ENCODE data around the gene TTLL13. TPM values are rescaled to one million over a fixed set of nuclear protein-coding genes. Genes with fewer than 3 reads are reported as not detected.
"Not testable (repeated sequence)": the region's sequence is repeated elsewhere in the genome, so short reads cannot be mapped to it uniquely, and the experiment has no call there.

The TTLL13 gene
- total and polyA plus RNA-seq, 4 donors, result 0.28 to 0.51 (median 0.30) TPM

DNA sequence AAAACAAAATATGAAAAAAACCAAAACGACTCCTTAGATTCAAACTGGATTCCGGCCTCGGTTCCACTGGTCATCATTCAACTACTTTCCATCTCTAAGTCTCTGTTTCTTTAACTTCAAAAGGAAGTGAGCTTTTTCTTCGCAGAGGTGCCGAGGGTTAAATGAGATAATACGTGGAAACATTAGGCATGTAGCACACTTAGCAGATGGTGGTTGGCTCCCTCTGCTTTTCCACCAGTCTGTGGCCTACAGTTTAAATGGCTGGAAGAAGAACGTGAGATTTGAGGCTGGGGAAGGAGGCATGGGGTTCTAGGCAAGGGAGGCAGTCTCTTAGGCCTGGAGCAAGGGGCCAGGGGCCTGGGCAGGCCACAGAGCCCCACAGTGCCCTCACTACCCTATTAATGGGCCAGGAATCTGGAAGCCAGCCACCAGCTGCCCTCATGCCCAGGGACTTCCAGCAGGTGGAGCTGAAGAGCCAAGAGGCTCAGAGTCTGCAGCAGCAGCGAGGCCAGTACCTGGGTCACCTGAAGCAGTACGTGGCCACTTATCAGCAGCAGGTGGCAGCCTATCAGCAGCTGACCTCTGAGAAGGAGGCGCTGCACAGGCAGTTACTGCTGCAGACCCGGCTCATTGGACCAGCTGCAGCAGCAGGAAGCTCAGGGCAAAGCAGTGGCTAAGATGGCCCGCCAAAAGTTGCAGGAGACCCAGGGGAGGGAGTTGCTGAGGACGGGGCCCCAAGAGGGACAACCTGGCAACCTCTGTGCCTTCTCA is 43.9 kb downstream of the TTLL13 start:
- H3K36me3 ChIP-seq (ENCODE audit: control insufficient read depth, insufficient read depth, low read length); H3K27me3 ChIP-seq (ENCODE audit: control insufficient read depth, insufficient read depth, low read length); H3K27ac ChIP-seq (ENCODE audit: low read depth, low read length); H3K9me3 ChIP-seq (ENCODE audit: control insufficient read depth, insufficient read depth, low read length); H3K4me3 ChIP-seq (ENCODE audit: low read depth, low read length): not testable (repeated sequence)
- H3K4me1 ChIP-seq (ENCODE audit: control insufficient read depth, insufficient read depth, low read length), result peaks cover 18% of the 10 kb centered on the region
- 51% methylated on average over 9 of the region's 13 CpGs for WGBS (ENCODE audit: insufficient coverage)
- peak in 2 of 6 donors; percentile 46 to 59 for DNase-seq (ENCODE audit: low read depth in 4 of 6, low spot score in 6 of 6)

DNA sequence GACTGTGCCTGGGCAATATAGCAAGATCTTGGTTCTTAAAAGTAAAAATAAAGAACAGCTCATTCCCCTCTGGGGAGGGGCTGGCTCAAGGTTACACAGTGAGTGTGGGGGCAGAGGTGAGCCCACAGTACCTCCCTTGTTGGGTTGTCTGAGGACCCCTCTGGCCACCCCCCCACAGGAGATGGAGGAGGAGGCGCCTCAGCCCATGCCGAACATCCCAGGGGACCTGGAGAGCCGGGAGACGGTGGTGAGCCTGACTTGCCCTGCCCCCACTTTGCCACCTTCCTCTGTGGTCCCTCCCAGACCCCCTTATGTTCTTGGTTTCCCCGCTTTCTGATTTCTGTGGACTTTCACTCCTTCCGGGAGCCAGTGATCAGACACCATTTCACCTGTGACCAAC is 44.8 kb downstream of the TTLL13 start:
- WGBS (ENCODE audit: insufficient coverage), result 71% methylated on average over 5 of the region's 6 CpGs
- Histone ChIP-seq H3K27ac (ENCODE audit: low read depth, low read length) (no peak overlapping the region), H3K9me3 (ENCODE audit: control insufficient read depth, insufficient read depth, low read length) (no peaks in the 10 kb centered on the region), H3K36me3 (ENCODE audit: control insufficient read depth, insufficient read depth, low read length) (peaks cover 3% of the 10 kb centered on the region), H3K27me3 (ENCODE audit: control insufficient read depth, insufficient read depth, low read length) (no peaks in the 10 kb centered on the region), H3K4me3 (ENCODE audit: low read depth, low read length) (no peak overlapping the region), H3K4me1 (ENCODE audit: control insufficient read depth, insufficient read depth, low read length) (peaks cover 18% of the 10 kb centered on the region)
- no peak for DNase-seq (ENCODE audit: low read depth in 4 of 6, low spot score in 6 of 6)

DNA sequence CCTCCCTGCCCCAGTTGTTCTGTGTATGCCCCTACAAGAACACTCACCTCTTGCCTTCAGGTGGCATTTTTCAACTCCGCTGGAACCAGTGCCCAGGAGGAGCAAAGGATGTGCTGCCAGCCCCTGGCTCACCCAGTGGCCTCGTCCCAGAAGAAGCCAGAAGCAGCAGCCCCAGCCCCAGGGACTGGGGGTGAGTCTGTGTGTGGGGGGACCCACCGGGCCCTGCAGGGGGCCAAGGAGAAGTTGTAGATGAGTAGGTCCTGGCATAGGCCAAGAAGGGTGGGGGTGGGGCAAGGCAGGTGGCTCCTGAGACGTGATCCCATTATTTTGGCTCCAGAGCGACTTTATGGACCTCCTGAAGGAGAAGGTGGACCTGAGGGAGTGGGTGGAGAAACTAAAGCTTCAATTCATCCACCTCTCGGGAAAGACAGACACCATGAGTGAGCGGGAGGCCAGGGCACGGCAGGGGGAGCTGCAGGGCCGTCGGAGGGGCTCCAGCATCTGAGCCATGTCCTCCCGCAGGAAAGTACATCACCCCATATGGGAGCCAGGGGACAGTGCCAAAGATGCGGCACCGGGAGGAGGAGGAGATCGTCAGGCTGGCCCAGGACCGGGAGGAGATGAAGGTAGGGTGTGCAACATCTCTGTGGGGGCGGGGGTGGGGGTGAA is 45.4 kb downstream of the TTLL13 start:
- no peak for DNase-seq (ENCODE audit: low read depth in 4 of 6, low spot score in 6 of 6)
- Histone ChIP-seq H3K27me3 (ENCODE audit: control insufficient read depth, insufficient read depth, low read length) (no peaks in the 10 kb centered on the region), H3K9me3 (ENCODE audit: control insufficient read depth, insufficient read depth, low read length) (no peaks in the 10 kb centered on the region), H3K27ac (ENCODE audit: low read depth, low read length) (no peak overlapping the region), H3K36me3 (ENCODE audit: control insufficient read depth, insufficient read depth, low read length) (peaks cover 3% of the 10 kb centered on the region), H3K4me3 (ENCODE audit: low read depth, low read length) (no peak overlapping the region), H3K4me1 (ENCODE audit: control insufficient read depth, insufficient read depth, low read length) (peaks cover 18% of the 10 kb centered on the region)
- WGBS (ENCODE audit: insufficient coverage), result 59% methylated on average over 9 of the region's 16 CpGs

DNA sequence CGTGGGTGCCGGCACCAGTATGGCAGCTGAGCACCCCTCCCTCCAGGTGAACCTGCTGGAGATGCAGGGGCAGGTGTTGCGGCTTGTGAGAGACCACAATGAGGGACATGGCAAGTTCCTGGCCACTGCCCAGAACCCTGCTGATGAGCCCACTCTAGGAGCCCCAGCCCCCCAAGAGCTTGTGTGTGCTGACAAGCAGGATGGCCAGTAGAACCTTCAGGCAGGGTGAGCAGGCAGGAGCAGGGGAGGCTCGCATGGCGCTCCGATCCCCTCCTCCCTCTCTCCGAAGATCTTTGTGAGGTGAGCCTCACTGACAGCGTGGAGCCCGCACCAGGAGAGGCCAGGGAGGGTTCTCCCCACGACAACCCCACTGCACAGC is 45.9 kb downstream of the TTLL13 start:
- no peaks in the 10 kb centered on the region for H3K27me3 ChIP-seq (ENCODE audit: control insufficient read depth, insufficient read depth, low read length)
- no peak overlapping the region for H3K27ac ChIP-seq (ENCODE audit: low read depth, low read length)
- WGBS (ENCODE audit: insufficient coverage), result 42% methylated on average over 10 of the region's 10 CpGs
- DNase-seq (ENCODE audit: low read depth in 4 of 6, low spot score in 6 of 6), result no peak
- H3K36me3 ChIP-seq (ENCODE audit: control insufficient read depth, insufficient read depth, low read length), result peaks cover 3% of the 10 kb centered on the region
- no peaks in the 10 kb centered on the region for H3K9me3 ChIP-seq (ENCODE audit: control insufficient read depth, insufficient read depth, low read length)
- H3K4me1 ChIP-seq (ENCODE audit: control insufficient read depth, insufficient read depth, low read length), result peaks cover 18% of the 10 kb centered on the region
- no peak overlapping the region for H3K4me3 ChIP-seq (ENCODE audit: low read depth, low read length)

DNA sequence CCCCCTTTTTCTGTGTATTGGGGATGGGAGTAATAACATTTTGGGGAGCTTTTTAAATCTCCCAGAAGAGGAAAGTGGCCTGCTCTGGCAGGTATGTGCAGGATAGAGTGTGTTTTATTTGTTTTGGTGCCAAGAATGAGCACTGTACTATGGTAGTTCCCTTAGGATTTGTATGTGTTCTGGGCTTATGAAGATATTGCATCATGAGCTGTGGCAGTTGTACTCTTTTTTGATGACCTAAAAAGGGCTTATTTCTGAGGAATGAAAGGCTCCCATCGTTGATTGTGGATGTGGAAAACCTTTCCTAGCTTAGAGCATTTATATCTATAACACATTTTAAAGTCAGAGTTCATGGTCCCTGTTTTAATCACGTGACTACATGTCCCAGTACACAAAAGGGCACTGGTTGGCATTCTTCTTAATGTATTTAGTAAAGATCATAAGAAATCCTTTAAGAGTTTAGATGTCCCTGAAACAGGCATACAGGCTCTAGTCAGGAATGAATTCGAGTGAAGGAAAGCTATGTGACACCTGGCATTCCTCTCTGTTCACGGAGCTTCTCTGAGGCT is 47.0 kb downstream of the TTLL13 start:
- H3K4me3 ChIP-seq (ENCODE audit: low read depth, low read length); DNase-seq (ENCODE audit: low read depth in 4 of 6, low spot score in 6 of 6); H3K27ac ChIP-seq (ENCODE audit: low read depth, low read length); H3K27me3 ChIP-seq (ENCODE audit: control insufficient read depth, insufficient read depth, low read length); H3K9me3 ChIP-seq (ENCODE audit: control insufficient read depth, insufficient read depth, low read length); H3K36me3 ChIP-seq (ENCODE audit: control insufficient read depth, insufficient read depth, low read length): not testable (repeated sequence)
- H3K4me1 ChIP-seq (ENCODE audit: control insufficient read depth, insufficient read depth, low read length), result peaks cover 25% of the 10 kb centered on the region
- WGBS (ENCODE audit: insufficient coverage), result no CpG with 5 or more reads among the region's 4 CpGs

DNA sequence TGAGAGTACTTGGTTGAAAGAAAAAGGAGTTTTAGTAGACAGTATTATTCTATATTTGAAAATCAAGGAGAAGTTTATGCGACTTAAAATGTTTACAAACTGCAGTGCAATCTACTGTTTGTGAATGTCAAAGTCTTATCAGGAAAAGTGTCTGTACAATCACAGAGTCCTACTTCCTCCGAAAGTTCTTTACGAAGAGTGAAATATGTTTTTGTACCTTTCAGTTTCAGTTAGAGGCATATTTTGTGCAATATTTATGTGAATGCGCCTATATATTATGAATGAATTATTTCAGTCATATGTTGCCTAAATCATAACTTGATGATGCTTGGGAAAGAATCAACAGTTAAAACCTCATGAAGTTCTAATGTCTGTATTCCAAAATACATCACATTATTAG is 47.7 kb downstream of the TTLL13 start:
- Histone ChIP-seq H3K27ac (ENCODE audit: low read depth, low read length) (no peak overlapping the region), H3K36me3 (ENCODE audit: control insufficient read depth, insufficient read depth, low read length) (peaks cover 7% of the 10 kb centered on the region), H3K4me3 (ENCODE audit: low read depth, low read length) (no peak overlapping the region), H3K9me3 (ENCODE audit: control insufficient read depth, insufficient read depth, low read length) (no peaks in the 10 kb centered on the region), H3K27me3 (ENCODE audit: control insufficient read depth, insufficient read depth, low read length) (no peaks in the 10 kb centered on the region), H3K4me1 (ENCODE audit: control insufficient read depth, insufficient read depth, low read length) (peaks cover 30% of the 10 kb centered on the region)
- WGBS (ENCODE audit: insufficient coverage), result no CpG with 5 or more reads among the region's 4 CpGs
- no peak for DNase-seq (ENCODE audit: low read depth in 4 of 6, low spot score in 6 of 6)

DNA sequence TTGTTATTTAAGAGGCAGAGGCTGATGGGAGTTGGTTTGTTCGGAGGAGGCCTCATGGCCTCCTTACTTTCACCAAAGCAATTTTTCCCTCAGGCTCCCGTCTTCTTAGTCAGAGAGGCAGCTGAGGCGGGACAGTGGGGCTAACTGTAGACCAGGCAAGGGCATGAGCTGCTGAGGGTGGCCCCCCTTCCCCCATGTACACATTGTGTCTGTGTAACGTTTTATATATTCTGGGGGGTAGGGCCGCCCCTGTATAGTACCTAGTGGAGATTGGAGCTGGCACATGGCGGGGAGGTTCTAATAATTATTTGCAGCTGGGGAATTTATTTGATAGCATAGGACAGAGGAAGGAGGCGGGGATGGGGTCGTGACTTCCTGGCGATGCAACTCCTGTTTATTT is 51.2 kb downstream of the TTLL13 start:
- Histone ChIP-seq H3K4me1 (ENCODE audit: control insufficient read depth, insufficient read depth, low read length) (peaks cover 13% of the 10 kb centered on the region), H3K4me3 (ENCODE audit: low read depth, low read length) (no peak overlapping the region), H3K36me3 (ENCODE audit: control insufficient read depth, insufficient read depth, low read length) (peaks cover 3% of the 10 kb centered on the region), H3K27me3 (ENCODE audit: control insufficient read depth, insufficient read depth, low read length) (no peaks in the 10 kb centered on the region), H3K27ac (ENCODE audit: low read depth, low read length) (no peak overlapping the region), H3K9me3 (ENCODE audit: control insufficient read depth, insufficient read depth, low read length) (no peaks in the 10 kb centered on the region)
- DNase-seq (ENCODE audit: low read depth in 4 of 6, low spot score in 6 of 6), result no peak
- 94% methylated on average over 4 of the region's 9 CpGs for WGBS (ENCODE audit: insufficient coverage)

DNA sequence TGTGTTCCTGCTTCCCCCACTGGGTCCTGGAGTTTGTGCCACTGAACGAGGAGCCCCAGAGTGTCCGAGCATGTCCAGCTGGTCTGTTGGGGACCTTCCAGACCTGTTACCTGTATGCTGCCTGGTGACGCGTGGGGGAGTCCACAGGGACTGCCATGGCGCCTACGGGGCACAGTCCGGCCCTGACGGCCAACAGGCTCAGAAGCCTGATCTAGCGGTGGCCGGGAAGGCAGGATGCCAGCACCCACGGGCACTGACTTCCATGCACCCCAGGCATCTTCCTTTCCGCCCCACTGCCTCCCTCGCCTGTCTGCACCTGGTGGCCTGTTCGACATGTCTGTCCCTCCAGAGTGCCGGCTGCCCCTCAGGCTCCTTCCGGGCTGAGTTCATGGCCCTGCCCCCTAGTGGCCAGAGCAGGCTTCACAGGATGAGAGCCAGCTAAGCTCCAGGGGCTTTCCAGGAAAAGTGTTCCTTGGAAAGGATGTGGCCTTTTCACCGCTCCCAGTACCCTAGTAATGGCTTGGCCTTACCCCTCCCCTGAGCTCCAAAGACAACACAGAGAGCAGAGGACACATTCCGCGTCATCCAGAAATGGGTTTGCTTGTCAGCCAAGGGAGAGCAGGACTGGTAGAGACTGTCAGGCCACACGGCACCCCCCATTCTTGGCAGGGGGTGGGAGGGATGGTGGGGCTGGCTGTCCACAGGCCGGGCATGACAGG is 51.8 kb downstream of the TTLL13 start:
- H3K4me1 ChIP-seq (ENCODE audit: control insufficient read depth, insufficient read depth, low read length), result peaks cover 13% of the 10 kb centered on the region
- H3K9me3 ChIP-seq (ENCODE audit: control insufficient read depth, insufficient read depth, low read length), result no peaks in the 10 kb centered on the region
- H3K27ac ChIP-seq (ENCODE audit: low read depth, low read length), result no peak overlapping the region
- 66% methylated on average over 21 of the region's 21 CpGs for WGBS (ENCODE audit: insufficient coverage)
- H3K4me3 ChIP-seq (ENCODE audit: low read depth, low read length), result no peak overlapping the region
- DNase-seq (ENCODE audit: low read depth in 4 of 6, low spot score in 6 of 6), result peak in 2 of 6 donors; percentile 19 to 40
- no peaks in the 10 kb centered on the region for H3K27me3 ChIP-seq (ENCODE audit: control insufficient read depth, insufficient read depth, low read length)
- H3K36me3 ChIP-seq (ENCODE audit: control insufficient read depth, insufficient read depth, low read length), result peaks cover 3% of the 10 kb centered on the region

DNA sequence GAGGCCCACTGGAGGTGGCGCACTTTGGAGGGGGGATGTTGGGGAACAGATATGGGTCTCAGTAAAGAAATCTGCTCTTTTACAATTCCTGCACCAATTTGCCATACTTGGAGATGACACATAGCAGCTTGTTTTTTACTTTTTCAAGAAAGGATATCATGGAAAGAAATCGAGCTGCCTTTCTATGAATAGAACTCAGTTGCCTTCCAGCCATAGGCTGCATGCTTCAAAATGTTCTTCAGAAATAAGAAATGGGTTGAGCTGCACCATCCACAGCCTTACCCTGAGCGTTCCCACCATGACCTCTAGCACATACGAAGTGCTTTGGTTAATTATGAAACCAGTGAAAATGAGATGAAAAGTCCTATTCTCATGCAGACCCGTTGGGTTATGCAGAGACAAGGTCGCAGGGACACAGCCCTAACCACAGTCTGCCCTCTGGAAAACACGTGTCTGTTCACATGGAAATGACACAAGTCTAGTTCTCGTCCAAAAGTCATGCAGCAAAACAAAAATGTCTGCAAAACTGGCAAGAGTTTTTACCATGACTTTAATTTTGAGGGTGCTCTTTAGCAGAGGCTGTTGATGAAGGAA is 52.4 kb downstream of the TTLL13 start:
- H3K27ac ChIP-seq (ENCODE audit: low read depth, low read length), result no peak overlapping the region
- WGBS (ENCODE audit: insufficient coverage), result 68% methylated on average over 7 of the region's 8 CpGs
- no peak for DNase-seq (ENCODE audit: low read depth in 4 of 6, low spot score in 6 of 6)

More for the DNA sequence above, 52.4 kb downstream of the TTLL13 start:
- peaks cover 13% of the 10 kb centered on the region for H3K4me1 ChIP-seq (ENCODE audit: control insufficient read depth, insufficient read depth, low read length)
- H3K4me3 ChIP-seq (ENCODE audit: low read depth, low read length), result no peak overlapping the region
- H3K36me3 ChIP-seq (ENCODE audit: control insufficient read depth, insufficient read depth, low read length), result peaks cover 3% of the 10 kb centered on the region
- no peaks in the 10 kb centered on the region for H3K9me3 ChIP-seq (ENCODE audit: control insufficient read depth, insufficient read depth, low read length)
- H3K27me3 ChIP-seq (ENCODE audit: control insufficient read depth, insufficient read depth, low read length), result no peaks in the 10 kb centered on the region

All from spinal cord (tissue), 10 donors.